Fibroblast of upper back skin (primary cell): ENCODE data around the gene ZC3H10.

Source experiments
- DNase-seq: peaks from one replicate; pipeline ENCODE4 v3.0.0-alpha.2; 2013

ZC3H10 gene

DNA sequence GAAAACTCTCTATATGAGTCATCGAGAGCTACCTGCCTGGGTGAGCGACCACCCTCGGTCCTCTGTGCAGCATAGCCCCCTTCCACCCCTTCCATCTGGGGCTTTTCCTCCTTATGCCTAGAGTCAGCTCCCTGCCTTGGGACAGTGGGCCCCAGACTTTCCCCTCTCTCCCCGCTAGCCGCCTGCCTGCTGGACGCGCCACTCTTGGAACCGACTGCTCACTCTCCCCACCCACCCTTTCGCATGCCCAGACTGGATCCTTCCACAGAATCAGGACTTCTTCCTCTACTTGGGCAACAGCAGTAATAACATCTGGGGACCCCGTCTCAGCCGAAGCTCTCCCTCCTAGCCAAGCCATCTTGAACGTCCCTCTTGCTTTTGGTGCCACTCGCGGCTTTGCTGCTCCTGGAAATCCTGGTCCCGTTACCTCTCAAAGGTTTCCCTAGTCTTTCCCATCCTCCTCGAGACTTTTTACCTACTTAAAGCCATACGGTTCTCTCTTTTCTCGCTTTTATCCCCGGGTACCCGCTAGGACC lies 10.7 kb downstream of the ZC3H10 start:
- no peak for DNase-seq

- no peak for DNase-seq
Observed at GRCh38 chr12:56129206-56129941, 11.3 kb downstream of the ZC3H10 start.

DNA sequence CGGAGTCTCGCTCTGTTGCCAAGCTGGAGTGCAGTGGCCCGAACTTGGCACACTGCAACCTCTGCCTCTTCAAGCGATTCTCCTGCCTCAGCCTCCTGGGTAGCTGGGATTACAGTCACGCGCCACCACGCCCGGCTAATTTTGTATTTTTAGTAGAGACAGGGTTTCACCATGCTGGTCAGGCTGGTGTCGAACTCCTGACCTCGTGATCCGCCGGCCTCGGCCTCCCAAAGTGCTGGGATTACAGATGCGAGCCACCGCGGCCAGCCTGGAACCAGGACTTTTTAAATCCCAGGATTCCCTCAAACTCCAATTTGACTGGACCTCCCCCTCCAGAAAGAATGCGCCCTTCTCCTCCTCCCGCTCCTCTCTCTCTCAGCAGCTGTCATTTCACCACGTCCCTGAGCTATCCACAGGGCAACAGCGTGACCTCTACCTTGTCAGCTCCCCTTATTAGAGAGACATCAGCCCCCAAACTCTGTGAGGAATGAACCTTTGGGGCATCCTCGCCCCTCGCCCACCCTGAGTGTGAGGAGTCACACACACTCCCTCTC lies 12.0 kb downstream of the ZC3H10 start:
- no peak for DNase-seq

DNA sequence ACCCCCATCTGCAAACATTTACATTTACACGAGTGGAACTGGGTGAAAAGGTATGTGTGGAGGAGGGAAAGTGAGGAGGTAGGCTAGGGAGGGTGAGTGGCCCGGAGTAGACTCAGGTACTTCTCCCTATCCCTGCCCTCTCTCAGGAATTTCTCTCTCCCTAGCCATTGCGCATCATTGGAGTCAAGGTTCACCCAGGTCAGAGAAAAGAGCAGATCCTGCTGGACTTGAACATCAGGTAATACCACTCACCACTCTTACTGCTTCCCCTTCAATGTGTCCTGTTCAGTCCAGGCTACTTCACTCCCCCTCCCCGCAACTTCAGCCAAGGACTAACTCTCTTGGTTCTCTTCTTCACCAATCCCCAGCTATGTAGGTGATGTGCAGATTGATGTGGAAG lies 12.8 kb downstream of the ZC3H10 start:
- DNase-seq, result no peak

- no peak for DNase-seq
Observed at GRCh38 chr12:56134897-56135296, 16.8 kb downstream of the ZC3H10 start.

DNA sequence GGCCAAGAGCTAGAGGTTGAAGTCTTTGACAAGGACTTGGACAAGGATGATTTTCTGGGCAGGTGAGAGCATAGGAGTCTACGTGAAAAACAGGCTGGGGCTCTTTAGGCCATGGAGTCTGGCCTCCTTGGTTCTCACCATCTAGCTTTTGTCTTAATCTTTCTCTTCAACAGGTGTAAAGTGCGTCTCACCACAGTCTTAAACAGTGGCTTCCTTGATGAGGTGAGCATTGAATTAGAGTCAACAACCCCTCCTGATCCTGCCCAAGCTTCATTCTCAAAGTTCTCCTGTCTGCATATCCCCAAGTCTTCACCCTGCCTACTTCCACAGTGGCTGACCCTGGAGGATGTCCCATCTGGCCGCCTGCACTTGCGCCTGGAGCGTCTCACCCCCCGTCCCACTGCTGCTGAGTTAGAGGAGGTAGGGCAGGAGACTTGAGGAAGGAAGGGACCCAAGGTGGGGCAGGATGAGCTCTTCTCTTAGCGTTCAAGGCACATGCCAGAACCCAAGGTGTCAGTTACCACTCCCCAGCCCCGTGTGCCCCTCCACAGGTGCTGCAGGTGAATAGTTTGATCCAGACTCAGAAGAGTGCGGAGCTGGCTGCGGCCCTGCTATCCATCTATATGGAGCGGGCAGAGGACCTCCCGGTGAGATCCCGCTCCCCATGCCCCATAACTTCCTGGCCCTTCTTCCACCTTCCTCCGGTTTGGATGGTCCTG lies 19.9 kb downstream of the ZC3H10 start:
- DNase-seq, result no peak

DNA sequence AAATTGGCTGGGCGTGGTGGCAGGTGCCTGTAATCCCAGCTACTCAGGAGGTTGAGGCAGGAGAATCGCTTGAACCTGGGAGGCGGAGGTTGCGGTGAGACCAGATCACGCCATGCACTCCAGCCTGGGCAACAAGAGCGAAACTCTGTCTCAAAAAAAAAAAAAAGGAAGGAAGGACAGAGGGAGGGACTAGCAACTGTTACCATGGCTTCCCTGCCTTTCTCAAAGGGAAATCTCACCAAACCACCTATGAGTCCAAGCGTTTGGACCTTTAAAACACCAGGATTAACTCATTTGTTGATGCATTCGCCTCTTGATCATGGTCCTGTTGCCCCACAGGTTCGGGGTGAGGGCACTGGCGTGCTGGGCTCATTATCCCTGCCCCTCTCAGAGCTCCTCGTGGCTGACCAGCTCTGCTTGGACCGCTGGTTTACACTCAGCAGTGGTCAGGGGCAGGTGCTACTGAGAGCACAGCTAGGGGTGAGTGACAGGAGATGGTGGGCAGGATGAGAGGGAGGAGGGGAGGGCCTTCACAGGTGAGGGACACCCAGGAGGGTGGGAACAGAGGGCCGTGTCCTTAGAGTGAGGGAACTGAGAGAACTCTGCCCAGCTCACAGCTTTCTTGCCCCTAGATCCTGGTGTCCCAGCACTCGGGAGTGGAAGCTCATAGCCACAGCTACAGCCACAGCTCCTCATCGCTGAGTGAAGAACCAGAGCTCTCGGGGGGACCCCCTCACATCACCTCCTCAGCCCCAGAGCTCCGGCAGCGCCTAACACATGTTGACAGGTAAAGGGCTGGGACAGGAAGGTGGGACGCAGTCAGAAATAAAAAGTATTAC lies 24.1 kb downstream of the ZC3H10 start:
- DNase-seq, result no peak

- no peak for DNase-seq
Observed at GRCh38 chr12:56143217-56143616, 25.2 kb downstream of the ZC3H10 start.

- DNase-seq, result no peak
Observed at GRCh38 chr12:56143870-56144269, 25.8 kb downstream of the ZC3H10 start.

- DNase-seq, result no peak
Observed at GRCh38 chr12:56145217-56145616, 27.2 kb downstream of the ZC3H10 start.

DNA sequence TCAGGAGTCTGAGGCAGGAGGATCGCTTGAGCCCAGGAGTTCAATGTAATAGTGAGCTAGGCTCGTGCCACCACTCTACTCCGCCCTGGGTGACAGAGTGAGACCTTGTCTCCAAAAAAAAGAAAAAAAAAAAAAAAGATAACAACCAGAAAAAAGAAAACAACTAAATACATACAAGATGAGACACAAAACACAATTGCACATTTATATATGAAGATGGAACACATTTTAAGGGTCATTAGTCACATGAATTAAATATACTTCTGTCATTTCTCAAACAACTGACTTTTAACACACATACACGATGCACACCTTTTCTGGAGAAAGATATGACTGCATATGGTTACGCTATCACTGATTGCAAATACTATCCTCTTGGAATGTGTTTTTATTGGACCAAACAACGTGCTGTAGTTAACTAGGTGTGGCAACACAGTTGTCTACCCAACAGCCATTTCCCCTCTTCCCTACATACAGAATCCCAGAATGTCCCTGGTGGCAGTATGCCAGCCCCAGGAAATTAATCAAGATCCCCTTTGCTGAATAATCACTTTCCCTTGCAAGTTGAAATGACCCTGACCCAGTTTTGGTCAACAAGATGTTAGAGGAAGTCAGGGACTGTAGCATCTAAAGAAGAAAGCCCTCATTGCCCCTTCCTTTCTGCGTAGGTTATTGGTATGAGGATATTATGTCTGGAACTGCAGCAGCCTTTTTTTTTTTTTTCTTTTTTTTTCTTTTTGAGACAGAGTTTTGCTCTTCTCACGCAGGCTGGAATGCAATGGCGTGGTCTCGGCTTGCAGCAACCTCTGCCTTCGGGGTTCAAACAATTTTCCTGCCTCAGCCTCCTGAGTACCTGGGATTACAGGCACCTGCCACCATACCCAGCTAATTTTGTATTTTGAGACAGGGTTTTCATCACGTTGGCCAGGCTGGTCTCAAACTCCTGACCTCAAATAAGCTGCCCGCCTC lies 28.7 kb downstream of the ZC3H10 start:
- no peak for DNase-seq

GRCh38 chr12:56150563-56150962 lies 32.5 kb downstream of the ZC3H10 start:
- DNase-seq, result peak; percentile 46

DNA sequence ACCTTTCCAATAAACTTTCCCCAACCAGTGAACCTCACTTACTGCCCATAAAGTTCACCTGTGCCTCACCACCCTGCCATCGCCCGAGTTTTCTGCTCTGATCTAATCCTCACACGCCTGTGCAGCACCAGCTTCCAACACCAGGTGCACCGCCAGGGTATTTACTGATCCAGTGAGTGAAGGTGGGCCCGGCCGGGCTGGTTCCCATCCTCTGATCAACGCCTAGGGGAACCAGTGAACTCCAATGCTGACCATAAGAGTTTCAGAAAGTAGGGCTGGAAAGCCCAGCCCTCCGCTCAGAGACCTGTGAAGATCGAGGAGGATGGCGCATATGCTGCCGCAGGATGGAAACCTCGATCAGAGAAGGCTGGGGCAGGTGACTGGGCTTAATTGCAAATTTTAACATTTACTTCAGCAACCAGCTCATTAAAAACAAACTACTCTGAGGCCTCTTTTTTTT lies 33.6 kb downstream of the ZC3H10 start:
- DNase-seq, result no peak

GRCh38 chr12:56152132-56152755 lies 34.2 kb downstream of the ZC3H10 start, which contains the start of gene MYL6B:
MYL6B (plus strand) TSS chr12:56152587; CDS start chr12:56153919, 1,332 bp downstream.
- DNase-seq, result peak; percentile 89

GRCh38 chr12:56152756-56153677 lies 35.0 kb downstream of the ZC3H10 start:
- no peak for DNase-seq

DNA sequence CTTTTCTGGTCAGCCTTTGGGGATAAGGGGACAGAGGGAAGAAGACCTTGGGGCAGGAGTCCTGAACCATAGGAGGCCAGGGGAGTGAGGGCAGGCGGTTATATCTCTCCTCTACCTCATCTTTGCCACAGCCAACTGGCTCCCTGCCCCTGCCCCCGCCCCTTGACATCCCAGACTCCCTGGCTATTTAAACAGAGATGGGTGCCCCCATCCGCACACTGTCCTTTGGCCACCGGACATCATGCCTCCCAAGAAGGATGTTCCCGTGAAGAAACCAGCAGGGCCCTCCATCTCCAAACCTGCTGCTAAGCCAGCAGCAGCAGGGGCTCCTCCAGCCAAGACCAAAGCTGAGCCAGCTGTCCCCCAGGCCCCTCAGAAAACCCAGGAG lies 35.6 kb downstream of the ZC3H10 start:
- DNase-seq, result no peak

DNA sequence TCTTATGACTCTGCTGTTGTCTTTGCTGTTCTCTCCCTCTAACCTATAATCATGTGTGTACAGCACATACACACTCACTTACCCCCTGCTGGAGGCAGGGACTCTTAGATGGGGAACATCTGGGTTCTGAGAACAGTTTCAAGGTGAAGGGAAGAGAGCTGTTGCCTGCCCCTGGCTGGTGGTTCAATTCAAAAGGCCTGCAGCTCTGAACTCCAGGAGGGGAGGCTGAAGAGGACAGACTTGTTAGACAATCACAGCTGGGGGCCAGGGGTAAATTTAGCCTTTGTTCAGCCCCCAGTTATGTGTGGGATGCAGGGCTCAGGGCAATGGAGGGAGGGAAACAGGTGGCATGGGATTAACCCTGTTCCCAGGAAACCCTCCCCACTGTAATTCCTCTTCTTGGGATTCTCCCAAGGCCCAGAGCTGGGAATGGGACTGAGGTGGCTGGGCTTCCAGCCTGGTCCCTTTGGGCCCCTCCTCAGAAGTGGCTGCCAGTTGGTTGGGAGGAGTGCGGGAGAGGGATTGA lies 36.2 kb downstream of the ZC3H10 start:
- no peak for DNase-seq

DNA sequence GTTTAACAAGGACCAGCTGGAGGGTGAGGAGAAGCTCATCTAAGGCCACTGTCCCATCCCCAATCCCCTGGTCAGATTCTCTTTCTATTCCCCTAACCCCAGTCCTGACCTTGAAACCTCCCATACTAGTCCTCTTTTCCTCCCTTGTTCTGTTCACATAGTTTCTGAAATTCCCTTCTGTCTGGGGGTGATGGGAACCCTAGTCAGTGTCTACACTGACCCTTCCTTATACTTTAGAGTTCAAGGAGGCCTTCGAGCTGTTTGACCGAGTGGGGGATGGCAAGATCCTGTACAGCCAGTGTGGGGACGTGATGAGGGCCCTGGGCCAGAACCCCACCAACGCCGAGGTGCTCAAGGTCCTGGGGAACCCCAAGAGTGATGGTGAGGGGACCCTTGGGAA lies 36.8 kb downstream of the ZC3H10 start:
- DNase-seq, result no peak

GRCh38 chr12:56155256-56155845 lies 37.3 kb downstream of the ZC3H10 start:
- DNase-seq, result no peak
